PC-9 (cell line): ENCODE data around the gene PDE7B. TPM values are rescaled to one million over a fixed set of nuclear protein-coding genes. Genes with fewer than 3 reads are reported as not detected.
A peak's percentile ranks its signal among the peaks of the same experiment; 100 is the strongest.

ENCODE experiments used
- BruUV-seq: library from RNA; stranded (reverse); fragments of 400-500 nt; replicated peaks from 2 replicates; lab custom pipeline; 2021; lab: Mats Ljungman, UMichigan
- CTCF ChIA-PET: fragments of 300-600 bp; sonication (Branson Sonifier 250); formaldehyde crosslinking; loops from one replicate; lab custom pipeline; 2022; ENCODE audit warnings: antibody characterized with exemption; lab: Charles Lee
- POLR2A ChIA-PET: fragments of 300-600 bp; sonication (Branson Sonifier 250); formaldehyde crosslinking; loops from one replicate; lab custom pipeline; 2022; ENCODE audit warnings: antibody characterized with exemption; ENCODE audit not compliant: unreplicated experiment; lab: Charles Lee
- DNase-seq, 2 experiments: peaks; one replicate each; pipeline versions ENCODE4 v3.0.0 to v3.0.0-alpha.2; 2015 to 2022; ENCODE audit warnings: mixed read lengths in 1 of 2
- H2AFZ ChIP-seq: fragments of 200-600 bp; sonication (generic); 2 replicates; pipeline ENCODE4 v1.8.1; 2017; ENCODE audit warnings: antibody characterized with exemption
- H3F3A ChIP-seq: fragments of 200-600 bp; sonication (generic); 2 replicates; pipeline ENCODE4 v1.8.1; 2017; ENCODE audit warnings: antibody characterized with exemption, mild to moderate bottlenecking, low read depth; ENCODE audit not compliant: insufficient read depth
- H3K27ac ChIP-seq: fragments of 200-600 bp; sonication (generic); 2 replicates; pipeline ENCODE4 v1.6.1; 2016; ENCODE audit warnings: mixed run types
- H3K27me3 ChIP-seq: fragments of 200-600 bp; sonication (generic); 2 replicates; pipeline ENCODE4 v1.6.1; 2016; ENCODE audit warnings: low read depth, mixed run types; ENCODE audit not compliant: insufficient read depth
- H3K36me3 ChIP-seq: fragments of 200-600 bp; sonication (generic); 2 replicates; pipeline ENCODE4 v1.6.1; 2016; ENCODE audit warnings: low read depth, mixed run types
- H3K4me1 ChIP-seq: fragments of 200-600 bp; sonication (generic); replicated peaks from 2 replicates; pipeline ENCODE4 v1.6.1; 2016; ENCODE audit warnings: mixed run types; ENCODE audit not compliant: insufficient read depth
- H3K4me2 ChIP-seq: fragments of 200-600 bp; sonication (generic); 2 replicates; pipeline ENCODE4 v1.6.1; 2017; ENCODE audit warnings: mixed run types
- H3K4me3 ChIP-seq: fragments of 200-600 bp; sonication (generic); 2 replicates; pipeline ENCODE4 v1.6.1; 2016; ENCODE audit warnings: mixed run types
- H3K79me2 ChIP-seq: fragments of 200-600 bp; sonication (generic); 2 replicates; pipeline ENCODE4 v1.6.1; 2017; ENCODE audit warnings: low read depth, mixed run types
- H3K9me2 ChIP-seq: fragments of 200-600 bp; sonication (generic); 2 replicates; pipeline ENCODE4 v1.8.1; 2017; ENCODE audit warnings: mild to moderate bottlenecking; ENCODE audit not compliant: insufficient read depth
- H3K9me3 ChIP-seq: fragments of 200-600 bp; sonication (generic); 2 replicates; pipeline ENCODE4 v1.8.1; 2016; ENCODE audit warnings: low read depth; ENCODE audit not compliant: insufficient read depth
- H4K20me1 ChIP-seq: fragments of 200-600 bp; sonication (generic); 2 replicates; pipeline ENCODE4 v1.8.1; 2017; ENCODE audit not compliant: insufficient read depth
- CTCF ChIP-seq: fragments of 200-600 bp; sonication (generic); conservative IDR thresholded peaks from 2 replicates; pipeline ENCODE4 v1.6.1; 2017; ENCODE audit warnings: mixed run types, antibody characterized with exemption, mild to moderate bottlenecking, moderate library complexity
- EZH2 ChIP-seq: fragments of 200-600 bp; sonication (generic); IDR thresholded peaks from 2 replicates; pipeline ENCODE4 v1.8.0; 2017; ENCODE audit warnings: antibody characterized with exemption, low read depth
- intact Hi-C: fragments of 100-400 bp; cut with micrococcal nuclease; formaldehyde crosslinking; loops from one replicate; pipeline ENCODE4 v1.10.0; 2022; ENCODE audit not compliant: unreplicated experiment
- total RNA-seq: library from RNA; stranded (reverse); gene quantifications from 2 replicates; pipeline ENCODE4 v1.2.3, GENCODE V29; 2021

Gene PDE7B
- total RNA-seq, 1 experiment from 2014 or later, result 0.31 TPM

GRCh38 chr6:136225496-136225895 is 374.0 kb downstream of the PDE7B start:
- H3K79me2 ChIP-seq, result no peaks in the 10 kb centered on the region
- intact Hi-C loops, result no loop called here
- no peaks in the 10 kb centered on the region for H3K27me3 ChIP-seq
- H2AFZ ChIP-seq, result peak overlapping the region; percentile 80
- H3F3A ChIP-seq, result no peaks in the 10 kb centered on the region
- TF ChIP-seq EZH2 (no peak), CTCF (no peak)
- H3K9me2 ChIP-seq, result no peaks in the 10 kb centered on the region
- H3K4me2 ChIP-seq, result peak overlapping the region; percentile 73
- H3K4me1 ChIP-seq, result peaks cover 6% of the 10 kb centered on the region
- ChIA-PET CTCF (interaction anchor here (1.7 kb wide), 1 partner anchor 690 kb away, joined by 7 read pairs; no protein-coding TSS in a partner anchor), POLR2A (no interaction called here)
- no peak for DNase-seq
- H3K36me3 ChIP-seq, result no peaks in the 10 kb centered on the region
- peak overlapping the region; percentile 69 for H3K27ac ChIP-seq
- peak overlapping the region; percentile 49; the same call in 1 of the 2 replicates for H3K4me3 ChIP-seq
- BruUV-seq, result no TSS peak
- H4K20me1 ChIP-seq, result no peaks in the 10 kb centered on the region
- peaks cover 5% of the 10 kb centered on the region; the same call in 1 of the 2 replicates for H3K9me3 ChIP-seq

GRCh38 chr6:136226027-136226673 is 374.6 kb downstream of the PDE7B start:
- Histone ChIP-seq H2AFZ (peak overlapping the region; percentile 80), H4K20me1 (no peaks in the 10 kb centered on the region), H3K9me2 (no peaks in the 10 kb centered on the region), H3K9me3 (peaks cover 5% of the 10 kb centered on the region; the same call in 1 of the 2 replicates), H3K36me3 (no peaks in the 10 kb centered on the region), H3K27me3 (no peaks in the 10 kb centered on the region), H3K4me2 (peak overlapping the region; percentile 73), H3K79me2 (no peaks in the 10 kb centered on the region), H3K4me1 (peaks cover 6% of the 10 kb centered on the region), H3K27ac (peak overlapping the region; percentile 69), H3K4me3 (peak overlapping the region; percentile 49), H3F3A (no peaks in the 10 kb centered on the region)
- POLR2A ChIA-PET, result no interaction called here
- intact Hi-C loops, result loop anchor here (1.0 kb wide), 4 partner anchors 550 to 775 kb away; no protein-coding TSS in a partner anchor
- no TSS peak for BruUV-seq
- DNase-seq, result peak; percentile 36 to 52
- CTCF ChIA-PET, result interaction anchor here (0.6 to 1.7 kb wide), 2 partner anchors 691 to 1081 kb away, joined by 3 to 7 read pairs; no protein-coding TSS in a partner anchor
- peak; percentile 100 for TF ChIP-seq CTCF
- no peak for TF ChIP-seq EZH2

- no peak overlapping the region for H3K27ac ChIP-seq
- ChIA-PET CTCF (interaction anchor here (0.6 to 1.7 kb wide), 2 partner anchors 691 to 1082 kb away, joined by 3 to 7 read pairs; no protein-coding TSS in a partner anchor), POLR2A (no interaction called here)
- H3K27me3 ChIP-seq, result no peaks in the 10 kb centered on the region
- no peak for TF ChIP-seq EZH2
- peak overlapping the region; percentile 49; the same call in 1 of the 2 replicates for H3K4me3 ChIP-seq
- H2AFZ ChIP-seq, result peak overlapping the region; percentile 80
- no peaks in the 10 kb centered on the region; the same call in 1 of the 2 replicates for H3F3A ChIP-seq
- no peaks in the 10 kb centered on the region for H4K20me1 ChIP-seq
- no peak for DNase-seq
- no TSS peak for BruUV-seq
- intact Hi-C loops, result loop anchor here (1.0 kb wide), 4 partner anchors 551 to 776 kb away; no protein-coding TSS in a partner anchor
- H3K4me1 ChIP-seq, result peaks cover 6% of the 10 kb centered on the region
- H3K4me2 ChIP-seq, result peak overlapping the region; percentile 73
- no peaks in the 10 kb centered on the region for H3K36me3 ChIP-seq
- H3K9me3 ChIP-seq, result peaks cover 5% of the 10 kb centered on the region; the same call in 1 of the 2 replicates
- H3K79me2 ChIP-seq, result no peaks in the 10 kb centered on the region
- H3K9me2 ChIP-seq, result no peaks in the 10 kb centered on the region
These were observed 375.3 kb downstream of the PDE7B start for GRCh38 chr6:136226674-136227377.
